T47D (cell line): ENCODE results near the gene MYO15B.
"Not testable (repeated sequence)": the region's sequence is repeated elsewhere in the genome, so short reads cannot be mapped to it uniquely, and the experiment has no call there.

Experiments used
- DNase-seq, 2 experiments: peaks; one replicate each; pipeline versions ENCODE4 v3.0.0 to v3.0.0-alpha.2; 2011 to 2012; ENCODE audit warnings: low read depth in 1 of 2, low spot score in 1 of 2
- JUND ChIP-seq: IDR thresholded peaks from 2 replicates; pipeline ENCODE4 v1.6.1; 2012; ENCODE audit warnings: low read depth
- in situ Hi-C: cut with HindIII; loops from 2 replicates; pipeline ENCODE4 v1.10.0; 2016; ENCODE audit warnings: low sequenced_read_pairs, low pct_unique_long_range_greater_than_20kb

The MYO15B gene

DNA sequence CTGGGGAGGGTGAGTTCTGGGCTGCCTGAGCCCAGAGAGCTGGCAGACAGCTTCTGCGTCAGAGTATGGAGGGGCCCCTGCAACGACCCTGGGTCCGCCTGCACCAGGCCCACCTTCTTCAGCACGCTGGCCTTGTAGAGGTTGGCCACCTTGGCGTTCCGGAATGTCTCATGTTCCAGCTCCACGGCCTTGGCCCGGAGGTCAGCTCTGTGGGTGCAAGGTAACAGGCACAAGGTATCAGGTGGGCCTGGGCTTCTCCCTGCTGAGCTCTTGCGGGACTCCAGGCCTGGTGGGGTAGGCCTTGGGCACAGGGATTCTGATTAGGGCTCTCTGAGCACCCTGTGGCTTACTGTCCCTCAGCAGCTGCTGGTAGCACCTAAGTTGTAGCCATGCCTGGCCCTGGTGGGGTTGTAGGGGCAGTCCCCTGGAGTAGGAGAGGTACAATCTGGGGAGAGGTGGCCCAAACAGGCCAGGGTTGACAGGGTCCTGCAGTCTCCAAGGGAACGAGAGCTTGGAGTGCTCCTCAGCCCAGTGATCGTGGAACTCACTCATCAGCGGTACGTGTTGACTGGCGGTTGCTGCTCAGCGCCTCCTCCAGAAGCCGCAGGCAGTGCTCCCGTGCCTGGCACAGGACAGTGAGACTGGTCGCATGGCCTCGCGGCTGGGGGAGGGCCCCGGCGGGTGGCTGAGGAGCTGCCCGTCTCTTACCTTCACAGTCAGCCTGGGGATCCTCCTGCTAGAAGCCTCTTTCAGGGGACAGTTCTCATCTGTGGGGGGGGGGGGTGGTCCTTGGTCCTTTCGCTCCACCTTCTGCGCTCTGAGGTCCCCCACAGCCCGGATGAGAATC lies 42.7 kb downstream of the MYO15B start:
- DNase-seq: no peak
- no peak for TF ChIP-seq JUND
- in situ Hi-C loops: no loop called here

DNA sequence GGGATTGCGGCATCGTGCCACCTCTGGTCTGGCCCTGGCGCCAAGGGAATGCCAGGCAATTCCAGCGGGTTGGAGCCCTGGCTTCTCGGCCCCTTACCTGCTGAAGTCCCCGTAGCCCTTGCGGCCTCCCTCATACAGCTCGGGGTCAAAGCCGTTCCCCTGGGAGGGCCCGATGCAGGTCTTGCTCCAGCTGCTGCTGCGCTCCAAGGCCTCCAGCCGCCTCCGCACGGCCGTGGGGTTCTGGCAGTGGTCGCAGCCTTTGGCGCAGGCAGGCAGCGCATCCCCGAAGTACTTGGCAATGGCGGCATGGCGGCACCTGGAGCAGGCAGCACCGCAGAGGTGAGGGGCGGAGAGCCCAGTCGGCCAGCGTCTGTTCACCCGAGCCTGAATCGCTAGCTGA lies 43.8 kb downstream of the MYO15B start:
- in situ Hi-C loops: no loop called here
- TF ChIP-seq JUND: no peak
- DNase-seq: no peak

DNA sequence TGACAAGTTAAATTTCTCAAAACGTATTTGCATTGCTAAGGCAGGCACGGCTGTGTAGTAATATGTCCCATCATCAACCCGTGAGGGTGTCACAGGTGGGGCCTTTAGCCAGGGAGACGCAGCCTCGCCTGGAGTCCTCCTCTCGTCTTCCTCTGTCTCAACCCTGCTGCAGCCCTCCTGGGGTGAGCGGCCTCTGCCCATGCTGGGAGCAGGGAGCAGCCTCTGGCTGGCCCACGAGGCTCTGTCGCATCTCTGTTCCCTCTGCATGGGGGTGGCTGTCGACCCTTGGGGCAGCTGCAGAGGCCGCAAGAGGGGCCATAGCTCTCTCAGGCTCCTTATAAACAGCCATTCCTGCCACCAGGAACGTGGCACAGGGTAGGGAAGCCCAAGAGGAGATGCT lies 44.8 kb downstream of the MYO15B start:
- TF ChIP-seq JUND: no peak
- DNase-seq: no peak
- in situ Hi-C loops: no loop called here

DNA sequence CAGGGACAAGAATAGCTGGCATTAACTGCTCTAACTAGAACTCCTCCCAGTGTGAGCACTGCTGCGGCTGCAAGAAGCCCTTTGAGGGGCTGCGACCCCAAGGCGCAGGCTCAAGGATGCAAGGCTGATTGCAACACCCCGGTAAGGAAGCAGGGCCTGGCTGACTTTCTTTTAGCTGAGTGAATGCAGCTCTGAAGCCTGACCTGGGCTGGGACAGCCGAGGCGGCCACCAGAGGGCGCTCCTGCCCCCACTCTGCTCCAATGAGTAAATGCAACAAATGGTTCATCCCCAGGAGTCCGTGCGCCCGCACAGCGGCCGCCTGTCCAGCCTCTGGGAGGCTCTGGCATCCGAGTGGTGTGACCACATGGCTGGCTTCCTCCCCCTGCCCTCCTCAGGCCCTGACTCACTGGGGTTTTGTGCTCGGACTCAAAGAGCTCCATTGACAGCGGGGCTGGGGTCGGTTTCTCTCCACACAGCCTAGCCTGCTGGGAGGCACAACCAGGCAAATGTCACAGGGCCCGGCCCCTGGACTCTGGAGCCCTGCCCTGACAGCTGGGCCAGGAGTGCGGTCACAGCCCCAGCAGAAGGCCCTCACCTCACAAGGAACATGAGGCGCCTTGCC lies 45.4 kb downstream of the MYO15B start, which contains the start of gene SMIM5:
TSS of gene SMIM5 (plus strand) at position 572 of the 623 bp plus-strand sequence. CDS start 6,768 bp downstream, outside the sequence.
- peak; percentile 88 to 98 for DNase-seq
- in situ Hi-C loops: no loop called here
- no peak for TF ChIP-seq JUND

DNA sequence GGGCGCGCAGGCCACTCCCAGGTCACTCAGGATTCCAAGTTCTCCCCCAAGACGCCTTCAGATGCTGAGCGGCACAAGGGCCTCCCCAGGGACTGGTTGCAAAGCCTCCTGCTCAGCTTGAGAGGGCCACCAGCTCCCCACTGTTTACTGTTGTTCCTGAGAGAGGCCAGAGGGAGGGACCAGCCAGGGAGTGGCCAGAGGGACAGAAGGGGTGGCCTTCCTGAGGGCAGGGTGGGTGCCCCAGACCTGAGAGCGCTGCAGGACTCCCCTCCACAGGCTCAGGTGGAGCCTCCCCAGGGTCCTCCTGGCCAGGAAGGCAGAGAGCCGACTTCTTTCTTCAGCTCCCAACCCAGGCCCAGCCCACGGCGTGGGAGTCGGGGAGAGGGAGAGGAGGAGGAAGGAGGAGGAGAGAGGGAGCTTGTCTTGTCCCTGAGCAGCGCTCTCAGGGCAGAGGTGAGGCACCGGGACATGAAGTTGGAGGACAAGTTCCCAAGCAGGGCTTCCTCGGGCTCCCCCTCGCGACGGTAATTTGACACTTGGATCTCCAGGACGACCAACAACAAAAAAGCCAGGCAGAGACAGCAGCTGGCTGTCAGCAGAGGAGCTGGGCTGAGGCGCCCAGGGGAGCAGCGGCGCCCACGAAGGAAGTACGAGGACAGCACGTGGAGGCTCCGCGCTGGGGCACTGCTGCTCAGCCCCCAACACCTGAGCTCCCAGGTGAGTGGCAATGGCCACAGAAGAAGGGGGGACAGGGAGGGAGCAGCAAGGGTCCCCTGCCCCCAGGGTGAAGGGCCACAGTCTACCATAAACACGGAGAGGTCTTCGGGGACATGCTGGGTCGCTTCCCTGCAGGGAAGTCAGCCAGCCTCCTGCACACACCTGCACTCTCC lies 46.1 kb downstream of the MYO15B start:
- in situ Hi-C loops: no loop called here
- peak; percentile 98 for DNase-seq
- TF ChIP-seq JUND: no peak

DNA sequence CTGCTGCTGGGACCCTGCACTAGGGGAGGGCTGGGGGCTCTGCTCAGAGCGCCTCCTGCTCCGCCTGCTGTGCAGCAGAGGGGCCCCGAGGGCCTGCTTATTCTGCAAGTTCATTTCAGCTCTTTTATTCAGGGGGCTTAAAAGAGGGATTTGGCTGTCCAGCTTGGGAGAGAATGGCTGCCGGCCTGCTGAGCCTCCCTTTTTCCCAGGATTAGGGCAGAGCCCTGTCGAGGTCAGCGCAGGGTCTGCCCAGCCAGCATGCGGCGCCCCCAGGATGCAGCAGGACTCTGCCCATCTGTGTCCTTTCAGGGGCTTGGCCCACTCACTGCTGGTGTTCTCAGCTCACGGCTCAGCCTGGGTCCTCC lies 46.8 kb downstream of the MYO15B start:
- no peak for TF ChIP-seq JUND
- in situ Hi-C loops: no loop called here
- DNase-seq: no peak

DNA sequence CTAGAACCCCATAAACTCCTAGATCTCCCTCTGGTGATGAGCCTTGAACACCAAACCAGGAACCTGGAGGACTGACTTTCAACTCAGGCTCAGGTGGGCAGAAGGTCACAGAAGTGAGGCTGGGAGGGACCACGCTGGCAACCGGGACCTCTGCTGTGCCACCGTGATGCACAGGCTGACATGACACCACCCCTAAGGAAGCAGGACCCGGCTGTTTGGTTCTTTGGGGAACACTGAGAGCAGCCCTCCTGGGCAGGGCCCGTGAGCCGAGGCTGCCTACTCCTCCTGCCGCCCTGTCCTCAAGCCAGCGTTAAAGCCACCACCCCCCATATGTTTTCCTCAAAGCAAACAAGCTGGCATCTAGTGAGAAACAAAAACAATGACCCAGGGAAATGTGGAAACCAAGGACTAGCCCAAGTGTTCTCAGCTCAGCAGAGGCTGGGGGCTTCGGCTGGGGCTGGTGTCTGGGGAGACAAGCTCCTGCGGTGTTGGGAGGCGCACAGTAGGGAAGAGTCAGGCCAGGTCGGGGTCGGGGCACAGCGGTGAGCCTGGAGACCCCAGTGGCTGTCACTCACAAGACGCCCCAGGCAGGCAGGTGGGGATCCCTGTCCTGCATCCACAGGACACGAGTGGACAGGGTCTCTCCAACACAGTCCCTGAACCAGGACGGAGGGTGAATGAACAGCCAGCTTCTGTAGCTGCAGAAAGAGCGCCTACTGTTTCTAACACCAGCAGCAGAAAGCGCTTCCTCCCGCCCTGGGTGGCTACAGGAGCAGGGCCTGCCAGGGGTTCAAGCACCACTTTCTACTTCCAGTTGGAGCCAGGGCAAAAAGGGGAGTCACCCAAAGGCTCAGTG lies 47.4 kb downstream of the MYO15B start:
- no peak for TF ChIP-seq JUND
- in situ Hi-C loops: no loop called here
- no peak for DNase-seq

DNA sequence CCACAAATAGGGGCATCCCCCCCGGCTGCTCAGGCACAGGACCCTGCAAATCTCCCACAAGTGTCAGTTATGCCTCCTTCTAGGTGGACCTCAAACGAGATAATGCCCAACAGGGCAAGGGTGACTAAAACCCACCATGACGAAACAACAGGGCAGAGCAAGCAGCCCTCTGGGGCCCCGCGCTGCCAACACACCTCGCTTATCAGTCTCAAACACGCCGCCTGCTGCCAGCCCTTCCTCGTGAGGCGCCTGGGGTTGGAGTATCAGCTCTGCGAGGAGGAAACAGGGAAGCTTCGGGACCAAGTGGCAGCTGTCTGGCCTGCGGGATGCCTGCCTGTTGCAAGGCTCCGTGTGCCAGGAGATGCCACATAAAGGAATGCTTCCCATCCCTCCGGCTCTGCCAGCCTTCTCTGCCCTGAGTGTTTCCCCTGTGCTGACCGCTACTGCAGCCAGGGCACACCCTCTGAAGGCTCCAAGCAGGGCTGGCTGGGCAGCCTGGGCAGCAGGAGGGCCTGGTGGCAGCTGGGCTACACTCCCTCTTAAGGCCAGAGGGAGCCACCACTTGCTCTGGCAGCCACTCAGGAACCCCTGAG lies 48.1 kb downstream of the MYO15B start:
- no peak for DNase-seq

DNA sequence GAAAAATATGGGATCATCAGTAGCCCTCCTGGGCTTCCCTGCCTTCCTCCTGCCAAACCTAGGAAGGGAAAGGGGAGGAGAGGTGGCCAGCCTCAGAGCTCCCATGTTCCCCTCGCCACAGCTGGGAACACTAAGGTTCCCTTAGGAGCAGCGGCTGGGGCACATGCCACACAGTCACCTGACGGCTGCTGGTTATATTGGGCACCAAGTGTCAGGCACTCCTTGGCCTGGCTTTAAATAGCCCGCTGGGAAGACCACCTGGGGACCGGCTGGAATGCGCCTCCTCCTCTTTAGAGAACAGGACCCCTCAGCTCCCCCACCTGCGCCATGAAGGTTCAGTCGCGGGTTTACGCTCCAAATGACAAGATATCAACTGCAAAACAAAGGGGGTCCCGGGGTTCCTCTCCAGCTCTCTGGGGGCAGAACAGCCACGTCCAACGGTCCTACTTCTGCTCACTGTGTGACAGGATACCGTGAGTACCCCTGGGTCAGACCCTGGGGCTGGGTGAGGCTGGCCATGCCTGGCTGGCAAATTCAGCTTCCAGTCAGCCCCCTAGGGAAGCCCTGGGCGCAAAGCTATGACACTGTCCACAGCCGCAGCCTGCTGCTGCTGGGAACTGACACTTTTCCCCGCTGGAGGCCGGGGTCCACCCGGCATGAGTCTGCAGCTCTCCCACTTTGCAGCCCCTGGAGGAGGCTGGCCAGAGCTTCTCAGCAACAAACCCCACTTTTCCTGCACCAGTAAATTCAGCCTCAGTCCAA lies 49.0 kb downstream of the MYO15B start:
- in situ Hi-C loops: no loop called here
- no peak for TF ChIP-seq JUND
- no peak for DNase-seq

More for the DNA sequence above, 48.1 kb downstream of the MYO15B start:
- no peak for TF ChIP-seq JUND
- in situ Hi-C loops: no loop called here

DNA sequence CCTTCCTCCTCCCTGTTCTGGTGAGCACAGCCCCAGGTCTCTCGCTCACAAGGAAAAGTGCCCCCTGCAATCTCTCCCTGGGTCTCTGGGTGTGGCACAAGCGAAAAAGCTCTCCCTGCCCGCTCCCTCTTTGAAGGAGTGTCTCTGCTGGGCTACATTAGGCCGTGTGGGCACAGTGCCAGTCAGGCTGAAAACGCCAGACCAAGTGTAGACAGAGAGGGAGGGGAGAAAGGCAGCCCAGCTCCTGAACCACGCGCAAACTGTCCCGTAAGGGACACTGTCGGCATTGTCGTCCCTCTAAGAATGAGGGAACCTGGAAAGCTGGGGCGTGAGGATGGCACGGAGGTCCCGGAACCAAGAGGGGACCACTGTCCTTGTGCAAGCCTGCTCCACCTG lies 49.5 kb downstream of the MYO15B start:
- in situ Hi-C loops: no loop called here
- TF ChIP-seq JUND: no peak
- no peak for DNase-seq

DNA sequence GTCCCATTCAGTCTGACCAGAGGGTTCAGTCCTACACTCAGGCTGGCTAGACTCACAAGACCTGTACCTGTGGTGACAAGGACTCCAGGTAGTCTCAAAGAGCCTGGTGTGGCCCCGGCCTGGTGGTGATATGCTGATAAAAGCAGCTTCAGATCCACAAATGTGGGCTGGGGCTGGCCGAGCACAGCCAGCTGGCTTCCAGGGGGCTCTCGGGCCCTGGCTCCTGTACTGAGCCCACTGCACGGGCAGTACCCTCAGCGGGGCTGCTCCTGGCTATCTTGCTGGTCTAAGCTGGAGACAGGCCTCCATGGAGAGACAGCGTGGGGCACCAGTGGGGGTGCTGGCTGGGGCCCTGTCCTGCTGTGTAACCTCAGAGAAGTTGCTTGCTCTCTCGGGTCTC lies 50.0 kb downstream of the MYO15B start:
- in situ Hi-C loops: no loop called here
- TF ChIP-seq JUND: no peak
- DNase-seq: no peak

DNA sequence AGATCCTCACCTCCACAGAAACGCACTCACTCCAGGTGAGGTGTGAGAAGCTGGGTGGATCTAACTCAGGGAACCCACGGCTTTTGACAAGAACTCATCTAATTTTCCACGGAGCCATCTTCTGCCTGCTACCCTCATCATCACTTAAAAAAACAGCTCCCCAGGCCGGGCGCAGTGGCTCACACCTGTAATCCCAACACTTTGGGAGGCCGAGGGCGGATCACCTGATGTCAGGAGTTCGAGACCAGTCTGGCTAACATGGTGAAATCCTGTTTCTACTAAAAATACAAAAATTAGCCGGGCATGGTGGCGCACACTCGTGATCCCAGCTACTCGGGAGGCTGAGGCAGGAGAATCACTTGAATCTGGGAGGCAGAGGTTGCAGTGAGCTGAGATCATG lies 50.4 kb downstream of the MYO15B start:
- DNase-seq, in situ Hi-C loops: not testable (repeated sequence)
